Dedifferentiated amniotic fluid mesenchymal stem cell (primary cell): ENCODE data around the gene MAGEF1.

Experiments
- DNase-seq: peaks from one replicate; pipeline ENCODE4 v3.0.0-alpha.2; 2016; ENCODE audit errors: extremely low spot score

The MAGEF1 gene, protein sequence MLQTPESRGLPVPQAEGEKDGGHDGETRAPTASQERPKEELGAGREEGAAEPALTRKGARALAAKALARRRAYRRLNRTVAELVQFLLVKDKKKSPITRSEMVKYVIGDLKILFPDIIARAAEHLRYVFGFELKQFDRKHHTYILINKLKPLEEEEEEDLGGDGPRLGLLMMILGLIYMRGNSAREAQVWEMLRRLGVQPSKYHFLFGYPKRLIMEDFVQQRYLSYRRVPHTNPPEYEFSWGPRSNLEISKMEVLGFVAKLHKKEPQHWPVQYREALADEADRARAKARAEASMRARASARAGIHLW

DNA sequence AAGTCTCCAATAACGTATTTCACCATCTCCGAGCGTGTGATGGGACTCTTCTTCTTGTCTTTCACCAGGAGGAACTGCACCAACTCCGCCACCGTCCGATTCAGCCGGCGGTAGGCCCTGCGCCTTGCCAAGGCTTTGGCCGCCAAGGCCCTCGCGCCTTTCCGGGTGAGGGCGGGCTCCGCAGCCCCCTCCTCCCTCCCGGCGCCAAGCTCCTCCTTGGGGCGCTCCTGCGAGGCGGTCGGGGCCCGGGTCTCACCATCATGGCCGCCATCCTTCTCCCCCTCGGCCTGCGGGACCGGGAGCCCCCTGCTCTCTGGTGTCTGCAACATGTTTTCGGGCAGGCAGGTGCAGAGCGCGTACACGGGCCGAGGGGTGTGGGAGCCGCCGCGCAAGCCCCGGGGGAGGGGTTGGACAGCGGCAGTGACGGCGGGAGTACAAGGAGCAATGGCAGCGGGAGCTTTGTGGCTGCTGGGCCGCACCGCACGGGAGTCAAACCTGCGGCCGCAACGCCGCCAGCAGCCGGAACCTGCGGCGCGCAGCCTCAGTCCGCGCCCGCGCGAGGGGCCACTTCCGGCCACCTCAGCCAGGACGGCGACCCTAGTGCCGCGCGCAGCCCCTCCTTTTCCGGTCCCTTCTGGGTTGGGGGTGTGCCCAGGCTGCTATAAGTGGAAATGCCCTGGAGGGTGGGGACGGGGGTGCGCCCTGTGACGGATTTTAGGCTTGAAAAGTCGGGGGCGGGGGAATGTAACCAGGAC is at the start of gene MAGEF1:
Gene MAGEF1, minus strand, starts transcription at position 572 of the 755 bp plus-strand sequence. Its CDS starts 243 bp downstream, at position 329.
- DNase-seq = peak; percentile 79

DNA sequence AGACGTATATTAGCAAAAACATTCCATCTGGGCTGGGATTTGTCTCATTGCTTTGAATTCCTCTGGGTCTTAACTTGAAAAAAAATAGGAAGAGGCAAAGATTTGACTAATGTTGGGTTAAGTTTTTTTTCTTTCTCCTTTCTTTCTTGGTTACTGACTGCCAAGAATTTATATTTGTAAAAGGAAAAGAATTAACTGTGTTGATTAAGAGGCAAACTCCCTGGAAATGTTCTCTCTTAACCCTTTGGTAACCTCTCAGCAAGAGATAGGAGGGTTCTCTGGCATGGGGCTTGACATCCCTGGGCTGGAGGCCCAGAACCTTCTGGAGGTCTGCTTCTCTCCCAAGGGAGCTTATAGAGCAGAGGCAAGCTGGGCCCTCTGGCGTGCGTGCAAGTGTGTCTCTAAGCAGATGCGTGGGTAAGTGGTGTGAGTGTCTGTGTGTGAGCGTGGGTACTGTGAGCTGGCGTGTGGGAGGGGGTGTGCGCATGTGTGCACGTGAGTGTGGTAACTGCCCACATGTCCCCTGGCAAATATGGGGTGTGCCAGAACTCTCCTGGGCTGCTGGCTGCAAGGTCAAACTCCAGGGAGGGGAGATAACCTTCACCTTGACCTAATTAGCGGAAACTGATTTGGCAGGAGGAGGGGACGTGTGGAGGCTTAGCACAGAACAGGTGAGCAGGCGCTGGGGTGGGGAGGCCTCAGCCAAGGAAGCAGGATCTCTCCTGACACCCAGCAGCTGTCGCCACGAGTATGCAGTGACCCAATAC is 49.4 kb upstream of the MAGEF1 start:
- peak; percentile 52 for DNase-seq

DNA sequence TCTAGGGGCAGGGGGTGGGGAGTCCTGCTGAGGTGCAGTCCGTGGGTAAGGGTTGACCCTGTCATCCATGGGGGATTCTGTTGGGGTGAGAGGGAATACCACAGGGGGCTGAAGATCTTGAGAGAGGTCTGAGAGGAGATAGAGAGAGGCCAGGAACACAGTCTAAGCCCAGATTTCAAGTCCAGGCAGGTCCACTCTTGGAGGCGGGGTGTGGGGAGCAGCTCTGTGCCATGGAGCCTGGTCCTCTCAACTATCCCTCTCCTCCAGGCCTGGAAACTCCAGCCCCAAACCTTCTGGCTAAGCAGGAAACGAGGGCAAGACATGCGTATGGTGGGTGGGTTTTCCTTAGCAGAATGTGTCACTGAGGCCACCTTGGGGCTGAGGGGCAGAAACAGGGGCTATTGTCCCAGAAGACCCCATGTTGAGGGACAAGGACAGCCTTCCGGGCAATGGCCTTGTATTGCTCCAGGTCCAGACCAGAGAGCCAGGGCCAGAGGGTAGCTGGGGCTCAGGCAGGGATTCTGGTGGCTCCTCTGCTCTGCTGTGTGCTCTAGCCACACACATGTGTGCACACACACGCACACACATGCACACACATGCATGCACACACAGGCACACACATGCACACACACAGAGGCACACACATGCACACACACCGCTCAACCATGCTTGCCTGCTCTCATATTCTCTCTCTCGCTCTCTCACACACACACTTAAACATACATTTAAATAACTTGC is 48.6 kb upstream of the MAGEF1 start:
- no peak for DNase-seq

DNA sequence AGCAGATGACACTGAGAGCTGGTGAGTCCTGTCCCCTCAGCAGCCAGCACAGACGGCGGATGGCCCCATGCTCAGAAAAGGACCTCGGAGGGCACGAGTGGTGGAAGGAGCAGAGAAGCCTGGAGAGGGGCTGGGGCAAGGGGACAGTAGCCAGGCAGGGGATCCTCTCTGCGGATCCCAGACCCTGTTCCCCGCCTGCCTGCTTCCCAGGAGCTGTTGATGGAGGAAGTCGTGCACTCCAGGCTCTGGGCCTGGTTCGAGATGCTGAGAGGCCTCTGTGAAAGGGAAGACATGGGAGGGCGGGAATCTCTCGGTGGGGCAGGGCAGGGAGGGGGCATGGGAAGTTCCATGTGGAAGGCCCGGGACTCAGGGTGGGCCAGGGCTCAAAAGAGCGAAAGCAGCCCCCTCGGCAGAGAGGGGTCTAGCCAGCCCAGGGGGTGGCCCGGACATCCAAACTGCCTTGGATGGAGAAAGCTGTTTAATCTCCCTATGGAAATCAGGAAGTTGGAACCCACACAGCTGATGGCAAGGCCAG is 47.9 kb upstream of the MAGEF1 start:
- no peak for DNase-seq

DNA sequence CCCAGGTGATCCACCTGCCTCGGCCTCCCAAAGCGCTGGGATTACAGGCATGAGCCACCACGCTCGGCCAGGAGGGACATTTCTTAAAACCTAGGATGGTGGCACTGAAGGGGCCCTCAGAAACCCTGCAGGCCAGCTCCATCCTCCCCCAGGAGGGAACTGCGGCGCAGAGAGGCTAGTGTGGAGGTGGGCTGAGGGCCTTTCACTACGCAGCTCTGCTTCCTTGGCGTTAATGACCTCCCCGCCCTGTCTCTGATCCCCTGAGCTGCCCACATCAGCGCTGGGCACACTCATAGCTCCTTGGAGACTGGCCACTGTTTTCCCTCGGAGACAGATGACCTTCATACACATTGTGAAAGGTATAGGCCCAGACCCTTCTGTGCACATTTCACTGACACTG is 46.2 kb upstream of the MAGEF1 start:
- no peak for DNase-seq

DNA sequence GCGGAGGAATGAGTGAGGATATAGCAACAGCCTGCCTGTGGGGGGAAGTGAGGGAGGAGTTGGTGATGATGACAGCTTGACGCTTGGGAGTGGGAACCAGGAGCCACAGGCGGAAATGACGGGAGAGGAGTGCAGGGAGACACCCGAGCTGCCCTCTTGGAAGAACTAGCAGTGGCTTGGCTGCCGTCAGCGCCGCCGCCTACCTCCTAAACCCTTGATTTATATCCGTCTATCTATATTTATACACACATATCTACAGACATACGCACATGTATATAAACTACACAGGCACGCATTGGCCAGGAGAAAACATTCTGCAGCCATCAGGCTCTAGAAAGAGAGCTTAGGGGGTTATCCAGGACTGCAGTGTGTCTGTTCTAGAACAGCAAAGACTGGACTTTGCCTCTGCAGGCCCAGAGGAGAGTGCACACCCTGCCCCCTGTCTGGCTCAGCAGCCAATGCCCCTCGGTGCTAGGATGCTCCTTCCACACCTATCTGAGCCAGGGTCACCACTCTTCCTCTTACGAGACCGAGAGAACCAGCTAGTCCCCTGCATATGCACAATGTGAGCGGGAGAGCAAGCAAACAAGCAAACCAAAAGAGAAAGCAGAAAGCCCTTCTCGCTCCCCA is 45.3 kb upstream of the MAGEF1 start:
- DNase-seq = no peak

DNA sequence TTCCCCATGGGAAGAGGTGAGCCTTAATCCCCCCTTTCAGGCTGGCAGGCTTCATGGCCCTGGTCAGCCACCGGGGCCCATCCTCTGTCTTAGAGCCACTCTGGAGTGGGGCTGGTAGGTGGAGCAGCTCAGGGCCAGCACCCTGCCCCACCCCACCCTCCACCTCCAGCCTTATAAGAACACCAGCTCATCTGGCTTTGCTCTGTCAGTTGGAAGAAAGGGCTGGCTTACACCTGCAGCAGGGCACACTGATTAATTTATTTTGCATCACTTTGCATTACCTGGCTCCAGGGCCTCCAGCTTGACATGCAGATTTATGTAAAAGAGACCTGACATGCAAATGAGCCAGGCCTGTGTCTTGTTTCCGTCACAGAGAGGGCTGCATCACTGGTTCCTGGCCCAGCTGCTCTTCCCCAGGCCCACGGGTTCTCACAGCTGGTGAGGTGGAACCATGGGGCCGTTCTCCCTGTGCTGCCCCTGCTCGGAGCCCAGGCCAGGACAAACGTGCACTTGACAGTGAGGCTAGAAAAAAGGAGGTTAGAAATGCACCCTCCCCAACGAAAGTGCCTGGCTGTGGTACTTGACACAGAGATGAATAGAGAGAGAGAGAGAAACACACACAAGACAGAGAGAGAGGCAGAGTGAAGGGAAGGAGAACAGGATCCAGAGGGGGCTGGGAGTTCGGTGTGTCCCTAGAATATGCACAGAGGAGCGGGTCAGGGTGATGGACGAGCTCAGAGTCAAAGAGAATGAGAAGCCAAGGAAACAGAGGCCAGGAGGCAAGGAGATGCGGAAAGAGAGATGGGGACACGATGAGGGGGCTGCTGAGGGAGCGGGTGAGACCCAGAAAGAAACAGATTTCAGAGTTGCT is 44.5 kb upstream of the MAGEF1 start:
- DNase-seq = no peak

DNA sequence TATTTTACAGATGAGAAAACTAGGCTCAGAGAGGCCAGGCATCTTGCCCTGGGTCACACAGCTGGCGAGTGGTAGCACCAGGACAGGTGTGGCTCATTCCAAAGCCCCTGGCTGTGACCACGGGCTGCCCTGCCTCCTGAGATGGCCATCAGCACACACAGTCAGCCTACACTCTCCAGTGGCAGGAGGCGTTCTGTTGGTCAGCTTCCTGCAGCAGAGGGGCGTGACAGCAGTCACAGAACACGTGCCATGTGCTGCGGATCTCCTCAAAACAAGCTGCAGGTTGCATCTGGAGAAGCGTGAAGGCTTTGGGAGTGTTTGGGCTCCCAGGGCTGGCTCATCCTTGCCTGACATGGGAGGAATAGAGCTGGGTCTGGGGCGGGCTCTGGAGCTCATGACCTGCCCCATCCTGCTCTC is 43.5 kb upstream of the MAGEF1 start:
- DNase-seq = no peak

DNA sequence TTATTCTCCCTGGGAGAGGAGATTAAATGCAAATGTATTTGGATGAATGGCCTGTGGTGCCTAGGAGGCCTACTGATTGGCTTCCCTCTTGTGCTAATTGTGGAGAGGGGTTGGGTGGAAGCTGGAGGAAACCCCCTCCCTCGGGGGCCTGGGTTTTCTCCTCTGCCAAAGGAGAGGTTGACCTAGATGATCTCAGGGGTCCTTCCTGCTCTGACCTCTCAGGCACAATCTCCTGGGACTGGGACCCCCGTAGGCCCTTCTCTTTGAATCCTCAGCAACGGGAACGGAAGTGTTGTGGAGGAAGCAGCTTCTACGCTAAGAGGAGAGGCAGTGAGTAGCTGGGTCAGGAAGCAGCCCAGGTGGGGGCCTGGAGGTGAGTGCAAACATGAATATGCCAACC is 40.5 kb upstream of the MAGEF1 start:
- no peak for DNase-seq

DNA sequence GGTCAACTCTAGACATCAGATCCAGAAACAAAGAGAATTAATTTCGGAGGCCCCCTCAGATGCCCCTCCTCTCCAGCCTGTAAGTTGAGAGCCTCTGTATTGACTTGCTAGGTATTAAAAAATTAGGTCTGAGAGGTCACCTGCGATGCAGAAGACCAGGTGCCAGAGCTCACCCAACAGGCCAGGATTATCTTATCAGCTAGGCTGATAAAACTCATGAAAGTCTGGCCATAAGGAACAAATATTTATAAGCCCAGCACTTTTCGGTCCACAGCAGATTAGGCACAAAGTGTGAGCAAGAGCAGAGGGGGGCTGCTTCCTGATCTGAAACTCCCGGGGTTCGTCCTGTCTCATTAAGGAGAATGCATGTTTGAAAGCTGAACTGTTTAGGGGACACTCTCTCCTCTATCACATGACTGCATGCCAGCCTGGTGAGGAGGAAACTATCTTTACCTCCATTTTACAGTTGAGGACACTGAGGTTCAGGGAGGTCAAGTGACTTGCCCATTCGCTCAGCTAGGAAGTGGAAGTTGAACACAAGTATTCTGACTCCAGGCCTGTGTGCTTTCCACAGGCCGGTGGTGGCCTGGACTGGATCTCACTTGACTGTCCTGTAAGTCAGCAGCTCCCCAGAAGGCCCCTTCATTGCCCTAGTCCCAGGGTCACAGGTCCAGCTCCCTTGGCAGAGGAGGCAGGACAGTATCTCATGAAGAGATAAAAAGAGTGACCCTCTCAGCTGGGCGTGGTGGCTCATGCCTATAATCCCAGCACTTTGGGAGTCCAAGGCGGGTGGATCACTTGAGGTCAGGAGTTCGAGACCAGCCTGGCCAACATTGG is 39.6 kb upstream of the MAGEF1 start:
- no peak for DNase-seq

DNA sequence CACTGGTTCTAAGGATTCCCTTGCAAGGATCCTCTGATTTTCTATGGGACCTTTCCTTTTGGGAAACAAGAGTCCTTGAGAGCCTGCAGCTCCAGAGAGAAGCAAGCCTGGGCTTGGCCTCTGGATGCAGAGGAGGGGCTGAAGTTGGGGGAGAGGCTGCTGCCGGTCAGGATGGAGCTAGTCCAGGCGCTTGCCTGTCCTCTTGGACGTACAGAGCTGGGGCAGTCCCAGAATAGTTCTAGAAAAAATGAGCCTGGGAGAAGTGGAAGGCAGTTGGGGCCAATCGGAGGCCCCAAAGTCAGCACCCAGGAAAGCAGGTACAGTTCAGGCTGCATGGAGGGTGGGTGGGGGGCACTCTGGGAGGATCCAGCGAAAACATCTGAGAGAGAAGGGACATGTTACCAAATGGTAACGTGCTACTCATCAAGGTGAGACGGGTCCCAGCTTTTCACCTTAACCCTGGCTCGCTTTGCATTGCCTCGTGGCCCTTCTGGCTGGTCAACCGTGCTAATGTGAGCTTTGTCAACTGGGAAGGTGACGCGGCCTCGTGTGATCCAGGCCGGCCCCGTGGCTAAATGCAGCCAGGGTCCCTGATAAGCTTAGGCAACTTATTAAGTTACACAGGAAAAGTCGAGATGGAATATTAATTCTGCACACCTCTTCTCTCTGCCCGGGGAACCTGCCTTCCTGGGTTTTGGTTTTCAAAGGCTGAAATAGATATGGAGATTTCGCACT is 38.7 kb upstream of the MAGEF1 start:
- DNase-seq = no peak

DNA sequence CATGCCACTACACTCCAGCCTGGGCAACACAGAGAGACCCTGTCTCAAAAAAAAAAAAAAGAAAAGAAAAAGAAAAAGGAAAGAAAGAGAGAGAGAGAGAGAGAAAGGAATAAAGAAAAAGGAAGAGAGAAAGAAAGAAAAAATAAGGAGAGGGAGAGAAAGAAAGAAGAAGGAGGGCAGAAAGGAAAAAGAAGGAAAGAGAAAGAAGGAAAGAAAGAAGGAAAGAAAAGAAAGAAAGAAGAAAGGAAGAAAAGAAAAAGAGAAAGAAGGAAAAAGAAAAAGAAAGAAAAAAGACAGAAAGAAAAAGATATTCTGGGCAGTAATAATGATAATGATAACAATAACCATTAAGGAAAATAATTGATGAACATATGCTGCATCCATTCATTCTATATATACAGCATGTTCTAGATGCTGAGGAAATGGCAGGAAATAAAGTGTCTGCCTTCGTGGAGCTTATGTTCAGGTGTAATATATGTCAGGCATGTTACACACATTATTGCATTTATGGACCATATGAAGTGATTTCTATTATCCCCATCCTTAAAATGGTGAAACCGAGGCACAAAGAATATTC is 37.4 kb upstream of the MAGEF1 start:
- DNase-seq = no peak

DNA sequence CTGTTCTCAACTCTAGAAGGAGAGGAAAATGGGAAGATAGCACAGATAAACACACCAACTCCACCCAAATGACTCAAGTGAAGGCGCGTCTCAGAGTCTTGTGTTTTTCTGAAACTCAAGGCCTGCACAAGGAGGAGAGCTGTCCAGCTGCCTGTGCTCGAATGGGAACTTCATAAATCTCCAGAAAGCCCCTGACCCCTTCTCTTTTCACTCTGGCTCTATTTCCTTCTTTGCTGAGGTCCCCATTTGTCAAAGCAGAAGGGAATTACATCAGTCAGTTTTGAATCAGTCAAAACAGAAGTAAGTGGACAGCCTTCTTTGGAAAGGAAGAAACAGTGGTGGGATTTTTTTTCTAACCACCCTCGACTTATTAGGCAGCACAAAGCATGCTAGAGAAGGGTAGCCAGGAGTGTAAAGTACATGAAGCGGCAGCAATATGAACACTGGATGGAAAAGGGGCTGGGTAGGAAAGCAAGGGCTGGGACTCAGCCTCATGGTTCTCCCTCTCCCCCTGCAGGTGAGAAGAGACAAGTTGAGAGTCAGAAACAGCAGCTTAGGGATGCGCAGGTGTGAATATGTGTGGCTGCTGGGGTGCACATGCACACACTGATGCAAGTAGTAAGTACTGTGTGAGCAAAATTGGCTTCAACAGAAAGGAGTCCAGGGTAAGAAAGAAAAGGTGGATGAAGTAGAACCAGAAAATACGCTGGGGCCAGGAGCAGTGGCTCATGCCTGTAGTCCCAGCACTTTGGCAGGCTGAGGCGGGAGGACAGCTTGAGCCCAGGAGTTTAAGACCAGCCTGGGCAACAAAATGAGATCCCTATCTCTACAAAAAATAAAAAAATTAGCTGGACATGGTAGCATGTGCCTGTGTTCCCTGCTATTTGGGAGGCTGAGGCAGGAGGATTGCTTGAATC is 36.6 kb upstream of the MAGEF1 start:
- no peak for DNase-seq

DNA sequence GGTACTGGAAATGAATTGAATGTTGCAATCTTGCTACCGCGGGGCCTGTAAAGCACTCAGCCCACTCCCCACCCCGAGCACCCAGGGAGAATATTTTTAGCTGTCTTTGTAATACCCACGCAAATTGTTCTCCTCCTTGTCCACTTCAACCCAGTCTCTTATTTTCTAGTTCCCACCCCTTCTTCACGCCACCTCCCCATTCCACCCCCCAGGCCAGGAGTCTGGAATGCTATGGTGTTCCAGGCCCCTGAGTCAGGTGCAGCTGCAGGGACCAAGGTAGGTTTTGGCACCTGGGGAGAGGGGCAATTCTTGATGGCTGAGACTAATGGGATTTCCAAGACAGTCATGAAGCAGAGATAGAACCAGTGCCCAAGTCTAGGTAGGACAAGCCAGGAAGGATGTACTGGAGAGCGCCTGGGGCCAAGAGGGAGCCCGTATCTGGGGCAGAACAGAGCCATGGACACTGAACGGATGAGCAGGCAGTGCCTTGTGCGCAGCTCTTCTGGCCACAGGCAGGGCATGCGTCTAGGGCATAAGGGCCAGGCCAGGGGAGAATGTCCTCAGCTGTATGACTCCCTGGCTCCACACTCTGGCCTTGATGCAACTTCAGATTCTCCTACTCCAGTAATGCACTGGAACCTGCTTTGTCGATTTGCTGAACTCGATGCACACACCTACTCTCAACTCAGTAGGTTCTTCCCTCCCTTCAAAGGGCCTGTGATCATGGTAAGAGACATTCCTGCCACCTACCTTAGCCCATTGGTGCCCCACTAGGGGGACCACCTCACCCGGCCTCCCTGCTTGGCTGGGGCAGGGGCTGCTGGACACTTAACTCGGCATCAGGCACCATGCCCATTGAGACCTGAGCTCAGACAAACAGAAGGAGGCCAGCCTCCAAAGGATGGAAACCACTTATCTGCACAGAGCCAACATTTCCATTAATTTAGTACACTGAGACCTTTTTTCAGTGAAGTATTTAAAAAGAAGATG is 34.6 kb upstream of the MAGEF1 start:
- no peak for DNase-seq

DNA sequence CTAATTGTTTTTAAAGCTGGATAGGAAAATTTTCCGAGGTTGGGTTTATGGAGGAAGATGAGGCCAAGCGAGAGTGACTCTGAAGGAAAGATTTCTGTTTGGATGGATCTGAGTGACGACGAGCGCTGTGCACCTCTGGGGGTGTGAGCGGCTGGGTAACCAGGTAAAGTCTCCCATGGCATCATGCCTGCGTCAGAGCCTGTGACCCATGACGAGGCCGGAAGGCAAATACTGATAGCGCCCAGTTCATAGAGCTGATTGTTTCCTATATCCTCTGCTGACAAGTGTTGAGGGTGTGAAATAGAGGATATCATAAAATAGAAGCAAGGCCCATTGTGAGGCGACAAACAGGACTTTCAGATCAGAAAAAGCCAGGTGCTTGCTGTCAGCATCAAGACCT is 33.7 kb upstream of the MAGEF1 start:
- no peak for DNase-seq

DNA sequence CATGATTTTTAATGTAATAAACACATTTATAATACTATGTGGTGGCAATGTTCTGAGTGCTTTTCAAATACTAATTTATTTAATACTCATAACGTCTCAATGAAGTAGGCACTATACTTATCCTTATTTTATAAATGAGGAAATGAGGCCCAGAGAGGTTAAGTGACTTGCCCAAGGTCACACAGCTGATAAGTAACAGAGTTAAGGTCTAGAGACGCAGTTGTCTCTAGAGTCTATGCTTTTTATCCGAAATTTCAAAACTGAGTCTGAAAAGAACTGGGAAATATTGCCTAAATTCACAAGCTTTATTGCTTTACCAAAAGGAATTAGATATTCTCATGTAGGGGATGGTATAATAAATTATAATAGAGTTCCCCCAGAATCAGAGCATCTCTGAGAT is 31.4 kb upstream of the MAGEF1 start:
- no peak for DNase-seq
